Measurements from ENCODE around the gene BEGAIN. TPM values are rescaled to one million over a fixed set of nuclear protein-coding genes. Genes with fewer than 3 reads are reported as not detected.

BEGAIN gene
- total and polyA plus RNA-seq, 2 of the 8 experiments (the other 6 are each of a cell fraction or from before 2014, with no cell fraction given), result 2.9 to 3.0 TPM

DNA sequence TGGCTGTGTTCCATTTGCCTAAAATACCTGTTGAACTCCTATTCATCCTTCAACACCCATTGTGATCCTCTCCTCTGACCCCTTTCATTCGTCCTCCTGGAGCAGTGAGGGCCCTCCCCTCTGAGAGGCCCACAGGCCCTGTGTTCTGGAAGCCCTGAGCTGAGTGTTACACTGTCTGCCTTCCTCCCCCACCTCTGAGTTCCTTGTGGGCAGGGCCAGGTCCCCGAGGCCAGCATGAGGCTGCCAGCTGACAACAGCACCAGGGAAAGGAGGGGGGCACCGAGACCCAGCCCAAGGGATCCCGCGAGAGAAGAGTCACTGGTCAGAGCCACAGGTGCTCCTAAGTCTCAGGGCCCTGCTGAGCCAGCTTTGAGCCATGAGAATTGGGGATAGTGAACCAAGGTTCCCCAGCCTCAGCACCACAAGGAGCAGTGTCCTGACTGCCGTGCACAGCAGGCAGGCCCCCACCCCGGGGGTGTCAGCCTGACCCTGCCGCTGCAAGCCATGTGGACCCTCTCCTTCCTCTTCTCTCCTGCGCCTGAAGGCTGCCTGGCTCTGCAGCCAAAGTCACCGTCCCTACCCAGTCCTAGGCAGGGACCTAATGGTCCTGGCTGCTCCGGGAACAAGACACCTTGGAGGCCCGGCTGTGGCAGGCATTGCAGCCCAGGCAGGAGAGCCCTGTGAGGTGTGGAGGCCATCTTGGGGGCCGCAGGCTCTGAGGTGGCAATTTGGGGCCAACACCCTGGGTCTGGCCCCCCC lies 52.5 kb downstream of the BEGAIN start (continued):
- TF ChIP-seq RFX5 (IDR thresholded peaks at IDR 0.05; ENCODE audit: borderline replicate concordance, low read depth, low read length) (no peak), CBX5 (IDR thresholded peaks at IDR 0.05; ENCODE audit: low read depth, low read length) (no peak), POLR2A (IDR thresholded peaks at IDR 0.05; ENCODE audit: control extremely low read depth in 1 of 2, low read depth in 2 of 2, low read length in 2 of 2) (no peak), YY1 (IDR thresholded peaks at IDR 0.05; ENCODE audit: low read depth, low read length) (no peak), BCL11A (IDR thresholded peaks at IDR 0.05; ENCODE audit: low read depth in 2 of 2, low read length in 2 of 2) (no peak), RAD21 (IDR thresholded peaks at IDR 0.05 in 1 of 2, conservative IDR thresholded peaks at IDR 0.05 in 1 of 2; ENCODE audit: low read depth in 2 of 2, low read length in 2 of 2) (no peak), KDM1A (IDR thresholded peaks at IDR 0.05; ENCODE audit: borderline replicate concordance, low read length) (no peak), SAP30 (IDR thresholded peaks at IDR 0.05; ENCODE audit: insufficient read depth, insufficient replicate concordance, low read length) (no peak), POU5F1 (IDR thresholded peaks at IDR 0.05; ENCODE audit: low read depth, low read length) (no peak), CHD1 (IDR thresholded peaks at IDR 0.05; ENCODE audit: low read depth, low read length) (no peak)
- TF ChIP-seq, protein P1, sequence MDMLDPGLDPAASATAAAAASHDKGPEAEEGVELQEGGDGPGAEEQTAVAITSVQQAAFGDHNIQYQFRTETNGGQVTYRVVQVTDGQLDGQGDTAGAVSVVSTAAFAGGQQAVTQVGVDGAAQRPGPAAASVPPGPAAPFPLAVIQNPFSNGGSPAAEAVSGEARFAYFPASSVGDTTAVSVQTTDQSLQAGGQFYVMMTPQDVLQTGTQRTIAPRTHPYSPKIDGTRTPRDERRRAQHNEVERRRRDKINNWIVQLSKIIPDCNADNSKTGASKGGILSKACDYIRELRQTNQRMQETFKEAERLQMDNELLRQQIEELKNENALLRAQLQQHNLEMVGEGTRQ (IDR thresholded peaks at IDR 0.05; ENCODE audit: low read length), result no peak

All from H1 (cell line).